ENCODE data around the gene MAGEA6.
"Not testable (repeated sequence)": the region's sequence is repeated elsewhere in the genome, so short reads cannot be mapped to it uniquely, and the experiment has no call there.

Gene MAGEA6, protein sequence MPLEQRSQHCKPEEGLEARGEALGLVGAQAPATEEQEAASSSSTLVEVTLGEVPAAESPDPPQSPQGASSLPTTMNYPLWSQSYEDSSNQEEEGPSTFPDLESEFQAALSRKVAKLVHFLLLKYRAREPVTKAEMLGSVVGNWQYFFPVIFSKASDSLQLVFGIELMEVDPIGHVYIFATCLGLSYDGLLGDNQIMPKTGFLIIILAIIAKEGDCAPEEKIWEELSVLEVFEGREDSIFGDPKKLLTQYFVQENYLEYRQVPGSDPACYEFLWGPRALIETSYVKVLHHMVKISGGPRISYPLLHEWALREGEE

GRCh38 chrX:152769549-152770289, at the start of gene MAGEA6:
Gene MAGEA6, minus strand, starts transcription at chrX:152769689. Its CDS starts 2,039 bp downstream, at chrX:152767650.
- DNase-seq, result not testable (repeated sequence)

GRCh38 chrX:152819266-152819665, 49.8 kb upstream of the MAGEA6 start:
- no peak for DNase-seq

DNA sequence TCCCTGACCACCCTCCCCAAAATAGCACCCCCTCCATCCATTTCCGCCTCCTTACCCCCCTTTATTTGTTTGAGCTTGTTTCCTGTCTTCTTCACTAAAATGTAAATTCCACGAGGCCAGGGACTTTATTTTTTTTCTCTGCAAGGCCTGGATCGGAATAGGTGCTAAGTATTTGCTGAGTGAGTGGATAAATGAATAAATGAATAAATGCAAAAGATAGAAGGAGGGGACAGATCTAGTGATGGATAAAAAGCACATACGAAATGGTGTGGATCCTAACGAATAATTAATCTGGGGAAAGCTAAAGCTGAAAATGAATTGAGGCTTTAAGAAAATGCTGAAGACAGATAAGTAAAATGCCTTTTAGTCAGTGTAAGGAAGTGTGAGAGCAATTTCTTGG, 48.9 kb upstream of the MAGEA6 start:
- DNase-seq, result no peak

GRCh38 chrX:152817078-152817764, 47.7 kb upstream of the MAGEA6 start:
- DNase-seq, result no peak

DNA sequence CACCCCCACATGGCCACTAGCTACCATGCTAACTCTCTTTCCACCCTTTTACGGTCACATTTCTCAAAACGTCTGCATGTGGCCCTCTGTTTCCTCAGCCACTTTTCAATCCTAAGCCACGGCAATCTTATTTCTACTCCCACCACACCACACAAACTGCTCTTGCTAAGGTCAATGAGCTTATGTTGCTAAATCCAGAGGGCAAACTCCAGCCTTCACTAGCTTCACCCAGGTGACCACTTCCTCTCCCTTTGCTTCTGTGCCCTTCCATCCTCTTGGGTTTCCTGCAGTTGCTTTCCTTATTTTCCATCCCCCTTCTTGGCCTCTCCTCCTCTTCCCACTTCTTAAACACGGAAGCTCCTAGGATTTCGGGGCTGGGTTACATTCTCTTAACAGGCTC, 44.6 kb upstream of the MAGEA6 start:
- no peak for DNase-seq

GRCh38 chrX:152813206-152813605, 43.7 kb upstream of the MAGEA6 start:
- no peak for DNase-seq

GRCh38 chrX:152810403-152810802, 40.9 kb upstream of the MAGEA6 start:
- DNase-seq, result no peak

DNA sequence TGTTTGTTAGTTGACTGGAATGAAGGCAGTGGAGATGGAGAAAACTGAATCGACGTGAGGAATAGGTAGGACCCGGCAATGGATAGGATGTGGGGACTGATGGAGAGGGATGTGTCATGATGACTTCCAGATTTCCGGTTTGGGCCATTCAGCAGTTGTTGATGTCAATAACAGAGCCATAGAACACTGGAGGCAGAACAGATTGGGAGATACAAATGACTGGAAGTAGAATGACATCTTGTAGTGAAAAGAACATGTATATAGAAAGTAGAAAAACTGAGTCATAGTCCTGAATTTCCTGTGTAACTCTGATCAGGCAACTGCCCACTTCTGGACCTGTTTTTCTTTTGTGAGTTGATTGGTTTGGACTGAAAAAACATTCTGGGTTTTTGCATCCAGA, 36.5 kb upstream of the MAGEA6 start:
- DNase-seq, result no peak

DNA sequence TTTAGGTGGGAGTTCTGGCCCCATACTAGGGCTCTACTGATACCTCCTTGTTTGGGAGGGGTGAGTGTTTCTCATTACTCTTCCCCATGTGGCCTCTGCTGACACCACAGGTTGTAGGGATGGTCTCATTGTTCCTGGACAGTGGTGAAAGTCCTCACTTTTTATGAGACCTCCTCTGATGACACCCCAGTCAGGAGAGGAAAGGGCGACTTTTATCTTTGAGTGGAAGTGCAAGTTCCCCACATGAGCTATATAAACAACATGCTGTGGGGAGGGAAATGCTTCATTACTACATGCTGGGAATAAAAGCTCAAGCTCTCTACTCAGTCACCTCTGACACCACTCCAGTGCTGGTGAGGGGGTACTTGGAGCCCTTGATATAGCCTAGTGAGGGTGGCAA, 29.5 kb upstream of the MAGEA6 start:
- no peak for DNase-seq

- DNase-seq, result not testable (repeated sequence)
These were observed 17.6 kb upstream of the MAGEA6 start for GRCh38 chrX:152787062-152787461.

DNA sequence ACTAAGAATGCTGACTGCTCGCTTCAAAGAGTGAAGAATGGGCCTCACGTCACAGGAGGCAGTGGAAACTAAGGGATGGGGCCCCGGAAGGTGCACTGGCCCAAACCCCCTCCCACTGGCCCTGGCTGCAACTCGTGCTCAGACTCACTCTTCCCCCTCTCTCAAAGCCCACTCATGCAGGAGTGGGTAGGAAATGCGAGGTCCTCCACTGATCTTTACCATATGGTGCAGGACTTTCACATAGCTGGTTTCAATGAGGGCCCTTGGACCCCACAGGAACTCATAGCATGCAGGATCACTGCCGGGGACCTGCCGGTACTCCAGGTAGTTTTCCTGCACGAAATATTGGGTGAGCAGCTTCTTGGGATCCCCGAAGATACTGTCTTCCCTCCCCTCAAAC, 2.9 kb downstream of the MAGEA6 start:
- DNase-seq, result not testable (repeated sequence)

DNA sequence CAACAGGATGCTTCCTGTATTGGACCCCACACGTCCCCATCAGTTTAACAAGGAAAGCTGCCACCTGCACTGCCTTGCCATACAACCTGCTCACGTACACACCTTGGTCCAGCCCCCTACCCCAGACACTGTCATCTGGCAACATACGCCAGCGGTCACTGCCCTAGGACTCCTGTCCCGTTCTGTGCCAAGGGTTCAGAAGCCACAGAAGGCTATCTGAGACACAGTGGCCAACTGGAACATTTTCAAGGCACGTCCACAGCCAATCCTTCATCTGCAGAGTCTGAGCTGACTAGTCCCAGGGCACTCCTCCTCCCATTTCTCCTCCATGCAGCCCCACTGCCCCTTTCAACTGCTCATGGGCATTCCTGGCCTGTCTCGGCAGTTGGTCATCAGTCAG, 7.9 kb downstream of the MAGEA6 start:
- DNase-seq, result not testable (repeated sequence)

- DNase-seq, result not testable (repeated sequence)
These were observed 9.9 kb downstream of the MAGEA6 start for GRCh38 chrX:152759544-152759943.

DNA sequence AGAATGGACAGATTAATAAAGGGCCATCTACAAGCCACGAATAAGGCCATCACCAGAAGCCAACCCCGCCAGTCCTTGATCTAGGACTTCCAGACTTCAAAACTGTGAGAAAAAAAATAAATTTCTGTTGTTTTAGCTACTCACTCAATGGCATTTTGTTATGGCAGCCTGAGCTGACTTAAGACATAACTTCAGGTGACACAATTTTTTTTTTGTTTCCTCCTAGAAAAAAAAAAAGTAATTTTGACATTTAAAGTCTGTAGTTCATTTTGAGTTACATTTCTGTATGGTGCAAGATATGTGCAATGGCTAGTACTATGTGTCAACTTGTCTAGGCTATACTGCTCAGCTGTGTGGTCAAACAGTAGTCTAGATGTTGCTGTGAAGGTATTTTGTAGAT, 10.6 kb downstream of the MAGEA6 start, which contains the start of gene CSAG3:
CSAG3 (plus strand) TSS at position 301 of the 400 bp plus-strand sequence.
- not testable (repeated sequence) for DNase-seq

DNA sequence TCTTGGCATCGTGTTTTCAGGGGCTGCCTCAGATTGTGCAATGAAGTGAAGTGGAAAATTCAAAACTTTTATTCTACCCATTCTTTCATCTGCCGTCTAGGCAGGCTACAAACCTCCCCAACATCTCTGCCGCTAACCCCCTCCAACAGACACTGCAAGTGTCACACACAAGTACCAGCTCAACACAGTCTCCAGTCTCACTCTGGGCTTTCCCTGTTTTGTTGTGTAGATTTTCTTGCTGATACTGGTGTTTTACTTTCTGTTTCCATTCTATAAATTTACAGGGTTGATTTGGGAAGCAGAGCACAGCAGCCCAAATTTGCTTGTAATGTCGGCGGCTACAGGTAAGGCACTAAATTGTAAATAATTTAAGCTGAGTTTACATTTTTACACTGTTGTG, 14.6 kb downstream of the MAGEA6 start:
- not testable (repeated sequence) for DNase-seq

GRCh38 chrX:152753686-152754650, 15.5 kb downstream of the MAGEA6 start, which contains the start of gene MAGEA2:
Gene MAGEA2, minus strand, starts transcription at chrX:152753842. Its CDS starts 2,479 bp downstream, at chrX:152751363.
- not testable (repeated sequence) for DNase-seq

GRCh38 chrX:152738560-152738959, 30.9 kb downstream of the MAGEA6 start:
- DNase-seq, result no peak

DNA sequence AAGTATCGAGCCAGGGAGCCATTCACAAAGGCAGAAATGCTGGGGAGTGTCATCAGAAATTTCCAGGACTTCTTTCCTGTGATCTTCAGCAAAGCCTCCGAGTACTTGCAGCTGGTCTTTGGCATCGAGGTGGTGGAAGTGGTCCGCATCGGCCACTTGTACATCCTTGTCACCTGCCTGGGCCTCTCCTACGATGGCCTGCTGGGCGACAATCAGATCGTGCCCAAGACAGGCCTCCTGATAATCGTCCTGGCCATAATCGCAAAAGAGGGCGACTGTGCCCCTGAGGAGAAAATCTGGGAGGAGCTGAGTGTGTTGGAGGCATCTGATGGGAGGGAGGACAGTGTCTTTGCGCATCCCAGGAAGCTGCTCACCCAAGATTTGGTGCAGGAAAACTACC, 33.0 kb downstream of the MAGEA6 start:
- DNase-seq, result not testable (repeated sequence)

DNA sequence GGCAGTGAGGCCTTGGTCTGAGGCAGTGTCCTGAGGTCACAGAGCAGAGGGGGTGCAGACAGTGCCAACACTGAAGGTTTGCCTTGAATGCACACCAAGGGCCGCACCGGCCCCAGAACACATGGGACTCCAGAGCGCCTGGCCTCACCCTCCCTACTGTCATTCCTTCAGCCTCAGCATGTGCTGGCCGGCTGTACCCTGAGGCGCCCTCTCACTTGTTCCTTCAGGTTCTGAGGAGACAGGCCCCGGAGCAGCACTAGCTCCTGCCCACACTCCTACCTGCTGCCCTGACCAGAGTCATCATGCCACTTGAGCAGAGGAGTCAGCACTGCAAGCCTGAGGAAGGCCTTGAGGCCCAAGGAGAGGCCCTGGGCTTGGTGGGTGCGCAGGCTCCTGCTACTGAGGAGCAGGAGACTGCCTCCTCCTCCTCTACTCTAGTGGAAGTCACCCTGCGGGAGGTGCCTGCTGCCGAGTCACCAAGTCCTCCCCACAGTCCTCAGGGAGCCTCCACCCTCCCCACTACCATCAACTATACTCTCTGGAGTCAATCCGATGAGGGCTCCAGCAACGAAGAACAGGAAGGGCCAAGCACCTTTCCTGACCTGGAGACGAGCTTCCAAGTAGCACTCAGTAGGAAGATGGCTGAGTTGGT, 33.5 kb downstream of the MAGEA6 start:
- no peak for DNase-seq

DNA sequence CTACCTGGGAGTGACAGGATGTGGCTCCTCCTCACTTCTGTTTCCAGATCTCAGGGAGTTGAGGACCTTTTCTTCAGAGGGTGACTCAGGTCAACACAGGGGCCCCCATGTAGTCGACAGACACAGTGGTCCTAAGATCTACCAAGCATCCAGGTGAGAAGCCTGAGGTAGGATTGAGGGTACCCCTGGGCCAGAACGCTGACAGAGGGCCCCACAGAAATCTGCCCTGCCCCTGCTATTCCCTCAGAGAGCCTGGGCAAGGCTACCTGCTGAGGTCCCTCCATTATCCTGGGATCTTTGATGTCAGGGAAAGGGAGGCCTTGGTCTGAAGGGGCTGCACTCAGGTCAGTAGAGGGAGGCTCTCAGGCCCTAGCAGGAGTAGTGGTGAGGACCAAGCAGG, 34.4 kb downstream of the MAGEA6 start:
- DNase-seq, result no peak

- DNase-seq, result not testable (repeated sequence)
These were observed 35.2 kb downstream of the MAGEA6 start for GRCh38 chrX:152734143-152734858.
